Neuron (in vitro differentiated cells): ENCODE data around the gene KCNAB2.
"Not testable (repeated sequence)": the region's sequence is repeated elsewhere in the genome, so short reads cannot be mapped to it uniquely, and the experiment has no call there.

Experiments
- H2AFZ ChIP-seq: one replicate; pipeline ENCODE4 v1.6.1; 2013; ENCODE audit warnings: low read depth, mild to moderate bottlenecking, inconsistent platforms, low read length, moderate library complexity
- H3K27me3 ChIP-seq: one replicate; pipeline ENCODE4 v1.6.1; 2013; ENCODE audit warnings: low read length; ENCODE audit not compliant: insufficient read depth
- H3K36me3 ChIP-seq: one replicate; pipeline ENCODE4 v1.6.1; 2013; ENCODE audit warnings: low read length; ENCODE audit not compliant: insufficient read depth
- H3K4me1 ChIP-seq: one replicate; pipeline ENCODE4 v1.6.1; 2013; ENCODE audit warnings: low read length; ENCODE audit not compliant: insufficient read depth
- H3K4me3 ChIP-seq: 2 replicates; pipeline ENCODE4 v1.5.1; 2013; ENCODE audit warnings: mild to moderate bottlenecking, low read length, moderate library complexity
- H3K9me3 ChIP-seq: one replicate; pipeline ENCODE4 v1.6.1; 2013; ENCODE audit warnings: low read length

Gene KCNAB2

DNA sequence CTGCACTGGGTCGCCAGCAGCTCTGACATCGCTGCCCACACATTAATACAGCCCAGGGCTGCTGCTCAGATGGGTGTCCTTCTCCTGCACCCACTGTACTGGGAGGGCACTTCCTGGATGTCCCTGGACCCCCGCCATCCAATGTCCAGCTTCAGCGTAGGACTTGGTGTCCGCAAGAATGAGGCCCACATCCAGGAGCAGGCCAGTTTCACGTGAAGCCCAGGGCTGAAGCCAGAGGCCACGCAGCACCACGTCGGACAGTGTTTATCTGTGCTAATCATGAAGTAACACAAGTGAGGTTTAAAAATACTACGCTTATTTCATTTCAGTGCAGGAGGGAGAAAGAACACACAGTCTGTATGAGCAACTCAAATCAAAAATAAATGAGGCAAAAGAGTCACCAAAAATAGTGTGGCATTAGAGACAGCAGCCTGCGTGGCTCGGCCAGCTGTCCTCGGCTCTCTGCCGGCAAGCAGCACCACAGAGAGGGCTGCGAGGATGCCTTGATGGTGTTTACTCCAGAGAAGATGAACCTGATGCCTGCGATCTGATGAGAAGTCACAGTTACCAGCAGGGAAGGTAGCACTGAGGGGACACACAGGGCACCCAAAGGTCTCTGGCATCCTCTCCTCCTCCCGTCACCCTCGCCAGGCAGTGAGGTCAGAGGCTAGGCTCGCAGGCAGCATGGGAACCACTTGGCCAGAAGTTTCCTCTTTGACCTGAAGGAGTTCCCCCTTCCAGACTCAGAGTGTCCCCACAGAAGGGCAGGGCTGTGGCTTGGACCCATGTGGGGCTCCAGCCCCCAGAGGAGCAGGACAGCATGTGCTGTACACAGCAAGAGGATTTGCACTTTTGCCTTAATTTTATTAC lies 31.3 kb upstream of the KCNAB2 start:
- Histone ChIP-seq H3K4me1 (peaks cover 3% of the 10 kb centered on the region), H2AFZ (no peak overlapping the region), H3K27me3 (no peaks in the 10 kb centered on the region), H3K36me3 (no peaks in the 10 kb centered on the region), H3K9me3 (no peaks in the 10 kb centered on the region), H3K4me3 (no peak overlapping the region)

- Histone ChIP-seq H2AFZ (no peak overlapping the region), H3K4me1 (no peaks in the 10 kb centered on the region), H3K9me3 (no peaks in the 10 kb centered on the region), H3K36me3 (no peaks in the 10 kb centered on the region), H3K27me3 (no peaks in the 10 kb centered on the region), H3K4me3 (no peak overlapping the region)
These were observed 29.4 kb upstream of the KCNAB2 start for GRCh38 chr1:6016191-6016865.

GRCh38 chr1:6017654-6018053 lies 28.0 kb upstream of the KCNAB2 start:
- not testable (repeated sequence) for H3K27me3 ChIP-seq, H3K4me3 ChIP-seq, H2AFZ ChIP-seq, H3K36me3 ChIP-seq, H3K4me1 ChIP-seq, H3K9me3 ChIP-seq

GRCh38 chr1:6019166-6019845 lies 26.4 kb upstream of the KCNAB2 start:
- Histone ChIP-seq H3K27me3 (no peaks in the 10 kb centered on the region), H3K4me1 (no peaks in the 10 kb centered on the region), H3K9me3 (no peaks in the 10 kb centered on the region), H3K36me3 (no peaks in the 10 kb centered on the region), H3K4me3 (no peak overlapping the region), H2AFZ (no peak overlapping the region)

GRCh38 chr1:6022193-6022592 lies 23.5 kb upstream of the KCNAB2 start:
- no peak overlapping the region for H2AFZ ChIP-seq
- H3K36me3 ChIP-seq = no peaks in the 10 kb centered on the region
- no peak overlapping the region for H3K4me3 ChIP-seq
- H3K27me3 ChIP-seq = peaks cover 3% of the 10 kb centered on the region
- no peaks in the 10 kb centered on the region for H3K4me1 ChIP-seq
- no peaks in the 10 kb centered on the region for H3K9me3 ChIP-seq

DNA sequence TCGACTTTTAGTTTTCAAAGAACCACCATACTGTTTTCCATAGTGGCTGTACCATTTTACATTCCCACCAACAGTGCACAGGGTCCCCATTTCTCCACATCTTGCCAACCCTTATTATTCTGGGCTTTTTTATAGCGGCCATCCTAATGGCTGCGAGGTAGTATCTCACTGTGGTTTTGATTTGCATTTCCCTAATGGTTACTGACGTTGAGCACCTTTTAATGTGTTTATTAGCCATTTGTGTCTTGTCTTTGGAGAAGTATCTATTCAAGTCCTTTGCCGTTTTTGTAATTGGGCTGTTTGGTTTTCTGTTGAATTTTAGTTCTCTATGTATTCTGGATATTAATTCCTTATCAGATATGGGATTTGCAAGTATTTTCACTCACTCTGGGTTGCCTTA lies 22.3 kb upstream of the KCNAB2 start:
- H3K36me3 ChIP-seq = no peaks in the 10 kb centered on the region
- H3K4me1 ChIP-seq = no peaks in the 10 kb centered on the region

DNA sequence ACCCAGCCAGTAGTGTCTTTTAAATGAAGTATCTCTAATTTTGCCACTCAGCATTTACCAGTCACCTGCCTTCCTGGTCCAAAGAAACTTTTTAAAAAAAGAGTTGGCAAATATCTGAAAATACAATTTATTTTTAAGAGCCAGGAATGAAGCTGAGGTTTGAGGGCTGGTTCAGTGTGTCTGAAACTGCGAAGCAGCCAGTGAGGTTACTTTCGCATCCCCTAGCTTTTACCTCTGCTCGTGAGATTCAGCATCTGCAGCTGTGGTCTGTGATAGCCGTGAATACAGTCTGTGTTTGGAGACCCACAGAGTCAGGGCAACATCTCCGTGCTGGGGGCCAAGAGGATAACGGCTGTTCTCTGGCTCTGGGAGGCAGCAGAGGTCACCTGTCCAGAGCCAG lies 21.3 kb upstream of the KCNAB2 start:
- Histone ChIP-seq H3K4me3 (no peak overlapping the region), H3K36me3 (no peaks in the 10 kb centered on the region), H3K4me1 (no peaks in the 10 kb centered on the region), H2AFZ (no peak overlapping the region), H3K27me3 (peaks cover 3% of the 10 kb centered on the region), H3K9me3 (no peaks in the 10 kb centered on the region)

More for the DNA sequence above, 22.3 kb upstream of the KCNAB2 start:
- H3K9me3 ChIP-seq = no peaks in the 10 kb centered on the region
- no peak overlapping the region for H2AFZ ChIP-seq
- H3K4me3 ChIP-seq = no peak overlapping the region
- H3K27me3 ChIP-seq = peaks cover 3% of the 10 kb centered on the region

DNA sequence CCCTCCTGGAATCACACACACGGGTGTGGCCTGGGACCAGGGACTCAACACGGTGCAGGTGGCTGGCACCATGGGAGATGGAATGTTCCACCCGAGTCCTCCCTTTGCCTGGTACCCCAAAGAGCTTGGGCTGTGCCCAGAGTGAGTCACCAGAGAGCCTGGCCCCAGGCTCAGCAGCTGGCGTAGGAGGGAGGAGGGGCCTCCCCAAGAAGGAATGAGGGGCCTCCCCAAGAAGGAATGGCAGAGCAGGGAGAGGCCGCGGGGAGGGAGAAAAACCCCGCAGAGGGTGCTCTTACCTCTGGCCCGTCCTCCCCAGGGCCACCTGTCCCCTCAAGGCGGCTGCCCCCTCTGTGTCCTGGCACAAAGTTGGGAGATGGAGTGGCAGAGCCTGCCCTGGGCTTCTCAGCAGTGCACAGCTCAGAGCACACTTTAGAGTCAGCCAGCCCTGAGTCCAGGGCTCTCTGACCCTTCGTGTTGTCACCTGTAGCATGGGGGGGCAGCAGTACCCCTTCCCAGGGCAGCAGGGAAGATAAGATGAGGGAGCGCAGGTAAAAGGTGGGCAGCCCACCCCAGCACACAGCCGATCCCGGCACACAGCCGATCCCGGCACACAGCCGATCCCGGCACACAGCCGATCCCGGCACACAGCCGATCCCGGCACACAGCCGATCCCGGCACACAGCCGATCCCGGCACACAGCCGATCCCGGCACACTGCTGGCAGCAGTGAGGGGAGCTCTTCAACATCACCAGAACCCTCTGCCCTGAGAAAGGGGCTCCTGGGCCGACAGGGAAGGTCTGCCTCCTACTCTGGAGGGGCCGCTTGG lies 20.2 kb upstream of the KCNAB2 start:
- no peak overlapping the region for H3K4me3 ChIP-seq
- H3K9me3 ChIP-seq = no peaks in the 10 kb centered on the region
- no peaks in the 10 kb centered on the region for H3K36me3 ChIP-seq
- peaks cover 3% of the 10 kb centered on the region for H3K27me3 ChIP-seq
- no peaks in the 10 kb centered on the region for H3K4me1 ChIP-seq
- H2AFZ ChIP-seq = no peak overlapping the region

DNA sequence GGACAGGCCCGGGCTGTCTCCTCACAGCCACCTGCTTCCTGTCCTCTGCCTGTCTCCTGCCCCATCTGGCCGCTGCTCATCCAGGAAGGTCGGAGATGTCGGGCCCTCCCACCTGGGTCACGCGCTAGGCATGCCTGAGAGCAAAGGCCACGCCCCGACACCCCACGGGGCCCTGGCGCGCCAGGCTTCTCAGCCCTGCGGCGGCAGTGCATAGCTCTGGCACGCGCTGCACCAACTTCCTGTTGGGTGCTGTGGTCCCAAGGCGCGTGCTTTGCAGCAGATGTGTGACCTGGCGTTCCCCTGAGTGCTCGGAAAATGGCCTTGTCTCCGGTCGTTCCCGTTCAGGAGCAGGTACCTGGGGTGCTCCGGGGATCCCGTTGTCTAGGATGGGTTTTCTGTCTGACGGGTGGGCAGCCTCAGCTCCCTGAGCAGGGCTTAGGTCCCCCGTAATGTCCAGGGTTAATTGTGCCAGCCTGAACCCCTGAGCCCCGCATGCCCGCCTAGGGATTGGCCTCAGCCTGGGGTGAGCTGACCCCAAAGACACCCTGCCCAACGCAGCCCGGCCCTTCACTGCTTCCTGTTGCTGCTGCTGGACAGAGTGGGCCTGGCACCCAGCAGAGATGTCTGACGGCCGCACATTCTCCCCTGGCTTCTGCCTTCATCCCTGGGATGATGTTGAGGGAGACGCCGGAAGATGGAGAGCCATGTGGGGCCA lies 19.4 kb upstream of the KCNAB2 start:
- no peaks in the 10 kb centered on the region for H3K4me1 ChIP-seq
- H3K9me3 ChIP-seq = no peaks in the 10 kb centered on the region
- H3K4me3 ChIP-seq = no peak overlapping the region
- no peak overlapping the region for H2AFZ ChIP-seq
- H3K27me3 ChIP-seq = peaks cover 3% of the 10 kb centered on the region
- H3K36me3 ChIP-seq = no peaks in the 10 kb centered on the region

DNA sequence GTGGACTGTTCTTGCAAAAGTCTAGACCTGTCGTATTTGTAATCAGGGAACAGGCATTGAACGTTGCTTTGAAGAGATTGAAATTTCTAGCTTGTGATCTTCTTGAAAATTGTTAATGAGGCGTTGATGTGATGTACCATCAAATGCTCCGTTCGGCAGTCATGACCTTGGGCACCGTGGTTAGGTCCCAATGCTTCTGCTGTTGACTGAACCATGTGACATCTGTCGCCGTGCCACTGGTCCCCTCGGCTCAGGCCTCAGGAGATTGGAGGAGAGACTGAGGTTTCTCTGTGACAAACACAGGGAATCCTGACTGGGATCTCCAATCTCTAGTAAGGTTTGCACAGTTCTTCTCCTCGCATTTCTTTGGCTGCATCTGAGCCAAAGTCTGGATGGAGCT lies 18.1 kb upstream of the KCNAB2 start:
- H3K4me1 ChIP-seq = no peaks in the 10 kb centered on the region
- H3K4me3 ChIP-seq = no peak overlapping the region
- no peaks in the 10 kb centered on the region for H3K36me3 ChIP-seq
- H3K9me3 ChIP-seq = no peaks in the 10 kb centered on the region
- peaks cover 3% of the 10 kb centered on the region for H3K27me3 ChIP-seq
- H2AFZ ChIP-seq = no peak overlapping the region

DNA sequence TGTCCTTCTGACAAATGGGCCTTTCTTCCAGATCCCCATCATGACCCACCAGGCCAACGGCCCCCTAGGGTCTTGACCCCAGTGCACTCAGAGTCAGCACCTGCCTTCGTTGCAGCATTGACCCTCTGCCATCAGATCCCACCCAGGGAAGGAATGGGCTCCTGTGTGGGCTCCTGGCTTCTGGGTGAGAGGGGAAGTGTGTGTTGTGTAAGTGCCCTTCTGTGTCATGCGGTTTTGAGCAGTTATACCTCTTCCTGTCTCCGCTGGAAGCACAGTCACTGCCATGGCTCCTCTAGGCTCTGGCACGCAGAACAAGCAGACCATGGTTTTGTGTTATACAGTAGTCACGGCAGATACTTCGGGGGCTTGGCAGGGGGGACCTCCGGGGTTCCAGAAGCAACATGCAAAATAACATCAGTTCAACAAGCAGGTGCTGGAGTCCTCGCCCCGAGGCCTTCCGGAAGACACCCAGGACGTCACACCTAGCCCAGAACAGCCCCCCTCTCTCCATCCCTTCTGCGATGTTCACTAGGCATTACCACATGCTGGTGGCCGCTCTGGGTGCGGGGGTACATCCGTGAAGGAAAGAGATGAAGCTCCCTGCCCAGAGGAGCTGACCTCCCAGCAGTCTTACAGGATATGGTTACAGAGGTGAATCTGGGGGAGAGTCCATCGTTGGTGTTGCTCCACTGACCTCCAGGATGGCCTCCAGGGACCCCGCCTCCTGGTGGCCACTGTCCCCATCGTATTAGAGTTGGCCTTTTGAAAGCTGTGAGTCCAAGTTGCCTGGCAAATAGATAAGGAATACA lies 17.4 kb upstream of the KCNAB2 start:
- Histone ChIP-seq H3K36me3 (no peaks in the 10 kb centered on the region), H2AFZ (no peak overlapping the region), H3K4me1 (no peaks in the 10 kb centered on the region), H3K9me3 (no peaks in the 10 kb centered on the region), H3K4me3 (no peak overlapping the region), H3K27me3 (peaks cover 3% of the 10 kb centered on the region)

DNA sequence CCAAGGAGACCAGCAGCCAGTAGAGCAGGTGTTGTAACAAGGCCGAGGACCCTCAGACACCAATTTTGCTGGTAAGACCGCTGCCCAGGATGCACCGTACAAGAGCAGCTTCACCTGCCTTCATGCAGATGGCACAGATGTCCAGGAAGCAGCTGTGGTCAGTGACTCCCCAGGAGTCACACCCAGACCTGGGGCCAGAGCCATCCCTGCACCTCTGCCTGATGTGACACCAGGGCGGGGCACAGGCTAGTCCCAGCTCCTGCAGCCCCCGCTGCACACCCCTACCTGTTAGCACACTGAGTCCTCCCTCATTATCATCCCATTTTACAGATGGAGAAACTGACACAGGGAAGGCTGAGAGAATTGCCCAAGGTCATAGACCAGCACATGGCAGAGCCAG lies 16.3 kb upstream of the KCNAB2 start:
- Histone ChIP-seq H3K36me3 (no peaks in the 10 kb centered on the region), H3K4me1 (peaks cover 3% of the 10 kb centered on the region), H3K4me3 (no peak overlapping the region), H3K27me3 (peaks cover 3% of the 10 kb centered on the region), H3K9me3 (no peaks in the 10 kb centered on the region), H2AFZ (no peak overlapping the region)
